BJ (cell line): ENCODE data around the gene RCCD1. TPM values are rescaled to one million over a fixed set of nuclear protein-coding genes. Genes with fewer than 3 reads are reported as not detected.
"Not testable (repeated sequence)": the region's sequence is repeated elsewhere in the genome, so short reads cannot be mapped to it uniquely, and the experiment has no call there.

ENCODE experiments used
- CTCF ChIA-PET: fragments of 350-600 bp; formaldehyde crosslinking; extraction: SDS; loops from one replicate; lab custom pipeline; 2021; ENCODE audit warnings: antibody characterized with exemption, inconsistent platforms; lab: Yijun Ruan, JAX
- POLR2A ChIA-PET: fragments of 300-600 bp; sonication (Branson Sonifier 250); formaldehyde crosslinking; extraction: SDS; loops from one replicate; lab custom pipeline; 2021; ENCODE audit warnings: antibody characterized with exemption; lab: Charles Lee
- DNase-seq: peaks from one replicate; pipeline ENCODE4 v3.0.0-alpha.2; 2011; ENCODE audit warnings: low read depth
- H3K27me3 ChIP-seq: 2 replicates; pipeline ENCODE4 v1.6.0; 2011; ENCODE audit warnings: low read length; ENCODE audit not compliant: control insufficient read depth, insufficient read depth
- H3K36me3 ChIP-seq: 2 replicates; pipeline ENCODE4 v1.5.1; 2011; ENCODE audit warnings: low read length; ENCODE audit not compliant: control insufficient read depth, insufficient read depth
- H3K4me3 ChIP-seq: 2 replicates; pipeline ENCODE4 v1.5.1; 2011; ENCODE audit warnings: low read depth, mild to moderate bottlenecking, control low read depth, low read length
- polyA plus RNA-seq: library from polyadenylated mRNA; depleted of rRNA; stranded (reverse); fragments of >200 nt; gene quantifications from 2 replicates; pipeline ENCODE4 v1.2.3, GENCODE V29; 2011
- TF ChIP-seq, protein P1 (sequence below): IDR thresholded peaks from 2 replicates; pipeline ENCODE4 v1.5.1; 2011; ENCODE audit warnings: low read depth, mild to moderate bottlenecking, control low read depth, inconsistent platforms, low read length, moderate library complexity; ENCODE audit not compliant: insufficient read depth

Gene RCCD1
- polyA plus RNA-seq, 1 experiment: 9.6 TPM

DNA sequence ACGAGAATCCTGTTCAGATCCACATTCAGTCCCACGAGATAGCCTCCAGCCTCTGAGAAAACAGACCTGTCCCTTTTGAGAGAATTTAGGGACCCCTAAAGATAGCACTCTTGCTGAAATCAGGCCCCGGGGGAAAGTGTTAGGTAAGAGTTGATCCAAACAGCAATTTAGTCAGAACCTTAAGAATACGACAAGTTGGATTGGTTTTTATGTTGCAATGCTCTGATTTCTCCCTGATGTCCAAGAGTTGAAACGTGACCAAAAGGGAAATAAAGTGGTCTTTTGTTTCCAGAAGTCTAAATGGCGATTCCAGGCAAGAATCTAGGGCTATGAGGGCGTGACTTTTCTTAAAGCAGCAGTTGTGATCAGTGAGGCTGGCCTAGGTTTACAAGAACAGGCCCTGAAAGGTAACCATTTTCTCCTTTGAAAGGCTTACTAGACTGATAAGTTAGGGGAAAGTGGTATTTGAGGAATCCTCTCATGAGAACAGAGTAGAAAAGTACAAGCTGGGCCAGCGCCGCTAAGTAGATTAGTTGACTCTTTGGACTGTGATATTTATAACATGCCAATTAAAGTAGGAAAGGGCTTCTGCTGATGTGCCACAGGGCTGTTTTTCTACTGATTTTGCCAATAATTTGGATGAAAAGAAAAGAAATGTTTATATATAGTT, 46.7 kb upstream of the RCCD1 start:
- POLR2A ChIA-PET: no interaction called here
- CTCF ChIA-PET: interaction anchor here (1.0 to 1.2 kb wide), 2 partner anchors 25 to 26 kb away, joined by 3 to 6 read pairs; partner anchors contain the start of genes HDDC3 and UNC45A
- no peak for DNase-seq
- H3K4me3 ChIP-seq: no peak overlapping the region
- no peaks in the 10 kb centered on the region for H3K27me3 ChIP-seq
- H3K36me3 ChIP-seq: peaks cover 28% of the 10 kb centered on the region
- TF ChIP-seq, protein P1, sequence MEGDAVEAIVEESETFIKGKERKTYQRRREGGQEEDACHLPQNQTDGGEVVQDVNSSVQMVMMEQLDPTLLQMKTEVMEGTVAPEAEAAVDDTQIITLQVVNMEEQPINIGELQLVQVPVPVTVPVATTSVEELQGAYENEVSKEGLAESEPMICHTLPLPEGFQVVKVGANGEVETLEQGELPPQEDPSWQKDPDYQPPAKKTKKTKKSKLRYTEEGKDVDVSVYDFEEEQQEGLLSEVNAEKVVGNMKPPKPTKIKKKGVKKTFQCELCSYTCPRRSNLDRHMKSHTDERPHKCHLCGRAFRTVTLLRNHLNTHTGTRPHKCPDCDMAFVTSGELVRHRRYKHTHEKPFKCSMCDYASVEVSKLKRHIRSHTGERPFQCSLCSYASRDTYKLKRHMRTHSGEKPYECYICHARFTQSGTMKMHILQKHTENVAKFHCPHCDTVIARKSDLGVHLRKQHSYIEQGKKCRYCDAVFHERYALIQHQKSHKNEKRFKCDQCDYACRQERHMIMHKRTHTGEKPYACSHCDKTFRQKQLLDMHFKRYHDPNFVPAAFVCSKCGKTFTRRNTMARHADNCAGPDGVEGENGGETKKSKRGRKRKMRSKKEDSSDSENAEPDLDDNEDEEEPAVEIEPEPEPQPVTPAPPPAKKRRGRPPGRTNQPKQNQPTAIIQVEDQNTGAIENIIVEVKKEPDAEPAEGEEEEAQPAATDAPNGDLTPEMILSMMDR: no peak

DNA sequence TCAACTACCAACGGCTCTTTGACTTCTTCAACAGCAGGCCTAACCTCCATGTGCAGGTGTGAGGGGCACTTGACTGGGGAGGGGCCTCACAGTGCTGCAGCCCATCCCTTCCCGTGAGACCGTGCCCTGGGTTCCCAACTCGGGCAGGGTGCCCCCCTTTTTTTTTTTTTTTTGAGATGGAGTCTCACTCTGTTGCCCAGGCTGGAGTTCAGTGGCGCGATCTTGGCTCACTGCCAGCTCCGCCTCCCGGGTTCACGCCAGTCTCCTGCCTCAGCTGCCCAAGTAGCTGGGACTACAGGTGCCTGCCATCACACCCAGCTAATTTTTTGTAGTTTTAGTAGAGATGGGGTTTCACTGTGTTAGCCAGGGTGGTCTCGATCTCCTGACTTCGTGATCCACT, 45.2 kb upstream of the RCCD1 start:
- POLR2A ChIA-PET, H3K27me3 ChIP-seq, H3K4me3 ChIP-seq, DNase-seq: not testable (repeated sequence)
- peaks cover 32% of the 10 kb centered on the region for H3K36me3 ChIP-seq
- CTCF ChIA-PET: interaction anchor here (0.8 to 1.2 kb wide), 2 partner anchors 22 to 25 kb away, joined by 4 to 6 read pairs; partner anchors contain the start of gene UNC45A

DNA sequence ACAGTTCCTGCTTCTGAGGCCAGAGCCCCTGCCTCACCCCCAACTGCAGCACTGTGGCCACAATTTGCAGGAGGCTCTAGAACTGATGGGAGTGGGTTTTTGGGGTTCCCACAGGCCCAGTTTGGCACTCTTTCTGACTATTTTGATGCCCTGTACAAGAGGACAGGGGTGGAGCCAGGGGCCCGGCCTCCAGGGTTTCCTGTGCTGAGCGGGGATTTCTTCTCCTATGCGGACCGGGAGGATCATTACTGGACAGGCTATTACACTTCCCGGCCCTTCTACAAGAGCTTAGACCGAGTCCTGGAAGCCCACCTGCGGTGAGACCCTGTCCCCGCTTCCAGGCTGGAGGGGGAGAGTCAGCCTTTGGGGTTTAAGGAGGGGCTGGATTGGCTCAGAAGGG, 44.7 kb upstream of the RCCD1 start:
- Histone ChIP-seq H3K36me3 (peaks cover 32% of the 10 kb centered on the region), H3K4me3 (no peak overlapping the region), H3K27me3 (no peaks in the 10 kb centered on the region)
- DNase-seq: no peak
- TF ChIP-seq, protein P1: no peak
- POLR2A ChIA-PET: no interaction called here
- CTCF ChIA-PET: no interaction called here

DNA sequence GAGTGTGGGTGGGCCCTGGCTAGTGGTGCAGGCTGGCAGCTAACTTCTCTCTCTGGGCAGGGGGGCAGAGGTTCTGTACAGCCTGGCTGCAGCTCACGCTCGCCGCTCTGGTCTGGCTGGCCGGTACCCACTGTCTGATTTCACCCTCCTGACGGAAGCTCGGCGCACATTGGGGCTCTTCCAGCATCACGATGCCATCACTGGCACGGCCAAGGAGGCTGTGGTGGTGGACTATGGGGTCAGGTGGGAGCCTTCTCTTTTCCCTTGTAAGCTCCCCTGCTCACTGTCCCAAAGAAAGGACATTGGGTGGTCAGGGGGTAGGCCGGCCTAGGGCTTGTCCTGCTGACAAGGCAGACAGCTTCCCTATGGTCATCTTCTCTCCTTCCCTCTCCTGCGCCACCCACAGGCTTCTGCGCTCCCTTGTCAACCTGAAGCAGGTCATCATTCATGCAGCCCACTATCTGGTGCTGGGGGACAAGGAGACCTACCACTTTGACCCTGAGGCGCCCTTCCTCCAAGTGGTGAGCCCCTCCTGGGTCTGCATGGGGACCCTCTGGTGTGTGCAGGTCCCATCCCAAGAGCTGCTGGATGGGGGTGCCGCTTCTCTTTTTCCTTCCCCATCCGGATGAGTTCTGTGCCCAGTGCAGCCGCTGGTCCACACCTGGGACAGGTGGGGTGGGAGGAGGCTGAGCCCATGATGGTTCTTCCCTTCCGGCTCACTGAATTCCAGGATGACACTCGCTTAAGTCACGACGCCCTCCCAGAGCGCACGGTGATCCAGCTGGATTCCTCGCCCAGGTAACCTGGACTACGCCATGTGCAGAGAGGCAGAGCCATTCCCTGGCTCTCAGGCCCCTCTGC, 44.0 kb upstream of the RCCD1 start:
- peaks cover 34% of the 10 kb centered on the region for H3K36me3 ChIP-seq
- DNase-seq: no peak

DNA sequence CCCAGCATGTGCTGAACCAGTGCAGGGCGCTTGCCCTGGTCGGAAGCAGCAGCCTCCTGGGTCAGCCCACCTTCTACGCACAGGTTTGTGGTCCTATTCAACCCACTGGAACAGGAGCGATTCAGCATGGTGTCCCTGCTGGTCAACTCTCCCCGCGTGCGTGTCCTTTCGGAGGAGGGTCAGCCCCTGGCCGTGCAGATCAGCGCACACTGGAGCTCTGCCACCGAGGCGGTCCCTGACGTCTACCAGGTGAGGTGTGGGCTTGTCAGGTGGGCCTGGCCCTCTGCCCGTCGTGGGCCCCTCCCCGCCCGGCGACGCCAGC, 43.4 kb upstream of the RCCD1 start:
- CTCF ChIA-PET: interaction anchor here (1.2 kb wide), 1 partner anchor 19 kb away, joined by 7 read pairs; no protein-coding TSS in a partner anchor
- no peak for DNase-seq
- peaks cover 32% of the 10 kb centered on the region for H3K36me3 ChIP-seq

More for the DNA sequence above, 44.0 kb upstream of the RCCD1 start:
- Histone ChIP-seq H3K4me3 (no peak overlapping the region), H3K27me3 (no peaks in the 10 kb centered on the region)
- TF ChIP-seq, protein P1: no peak
- ChIA-PET CTCF (no interaction called here), POLR2A (no interaction called here)

More for the DNA sequence above, 43.4 kb upstream of the RCCD1 start:
- POLR2A ChIA-PET: no interaction called here
- Histone ChIP-seq H3K4me3 (no peak overlapping the region), H3K27me3 (no peaks in the 10 kb centered on the region)
- TF ChIP-seq, protein P1: no peak
